HG02588 (cell line): Measurements from ENCODE around the gene PISD.
"Not testable (repeated sequence)": the region's sequence is repeated elsewhere in the genome, so short reads cannot be mapped to it uniquely, and the experiment has no call there.

Experiments
- ATAC-seq: cut with Tn5 transposase; IDR thresholded peaks from one replicate; pipeline ENCODE4 v1.9.1; 2021; ENCODE audit warnings: mild to moderate bottlenecking, moderate library complexity; ENCODE audit not compliant: unreplicated experiment

The PISD gene

DNA sequence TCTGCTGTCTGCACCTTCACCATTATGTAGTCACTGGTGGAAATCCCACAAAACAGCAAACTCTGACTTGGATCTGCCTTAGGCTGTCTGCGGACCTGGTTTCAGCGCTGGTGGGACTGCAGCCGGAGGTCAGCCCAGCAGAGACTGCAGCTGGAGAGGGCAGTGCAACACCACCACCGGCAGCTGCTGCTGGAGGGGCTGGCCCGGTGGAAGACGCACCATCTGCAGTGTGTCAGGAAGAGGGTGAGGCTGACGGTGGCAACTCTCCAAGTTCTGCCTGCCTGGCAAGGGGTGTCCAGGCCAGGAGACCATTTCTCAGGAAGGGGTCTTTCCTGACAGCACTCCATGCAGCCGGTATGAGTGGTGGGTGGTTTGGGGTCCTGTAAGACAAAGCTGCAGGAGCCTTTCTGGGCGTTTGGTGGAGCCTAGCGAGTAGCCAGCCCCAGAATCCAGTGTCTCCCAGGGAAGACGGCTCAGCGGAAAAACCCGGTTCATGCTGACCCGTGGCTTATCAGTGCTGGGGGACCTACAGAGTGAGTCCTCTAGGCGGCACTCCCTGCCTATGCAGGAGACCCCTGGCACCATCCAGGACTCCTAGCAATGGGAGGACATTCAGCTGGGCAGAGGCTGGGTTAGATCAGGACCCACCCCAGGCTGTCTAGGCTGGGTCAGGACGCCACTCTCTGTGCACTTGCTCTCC is 50.8 kb downstream of the PISD start:
- ATAC-seq, result no peak

DNA sequence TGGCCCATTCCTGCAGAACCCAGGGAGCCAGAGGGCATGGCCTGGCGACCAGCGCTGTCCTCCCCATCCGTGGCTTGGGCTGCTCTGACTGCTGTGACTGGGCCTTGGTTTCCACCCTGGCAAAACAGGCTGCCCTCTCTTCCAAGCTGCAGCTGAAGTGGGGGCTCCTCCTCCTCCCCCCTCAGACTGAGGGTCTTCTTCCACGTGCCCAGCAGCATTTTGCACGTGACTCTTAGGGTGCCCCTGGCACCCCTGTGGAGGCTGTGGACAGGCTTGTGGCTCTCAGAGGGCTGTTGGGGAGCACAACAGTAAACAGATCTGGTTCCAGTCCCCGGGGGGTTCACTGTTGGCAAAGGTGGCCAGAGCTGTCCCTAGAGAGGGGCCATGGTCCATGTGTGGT is 51.4 kb downstream of the PISD start:
- no peak for ATAC-seq

DNA sequence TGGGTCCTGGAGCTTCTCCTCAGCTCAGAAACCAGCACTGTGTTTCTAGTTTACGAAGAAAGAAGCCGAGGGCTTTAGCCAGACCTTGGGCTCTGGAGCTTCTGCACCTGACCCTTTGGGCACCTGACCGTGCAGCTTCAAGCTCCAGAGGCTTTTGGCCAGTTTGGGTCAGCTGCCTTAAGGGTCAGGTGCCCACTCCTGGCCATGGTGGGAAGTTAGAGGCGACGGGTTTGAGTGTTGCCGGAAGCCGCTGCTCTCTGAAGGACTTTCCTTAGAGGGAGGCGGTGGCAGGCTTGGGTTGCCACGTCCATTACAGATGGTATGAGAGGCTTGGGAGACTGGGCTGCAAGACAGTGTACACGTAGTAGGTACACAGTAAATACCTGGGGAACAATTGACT is 52.3 kb downstream of the PISD start:
- ATAC-seq, result no peak

DNA sequence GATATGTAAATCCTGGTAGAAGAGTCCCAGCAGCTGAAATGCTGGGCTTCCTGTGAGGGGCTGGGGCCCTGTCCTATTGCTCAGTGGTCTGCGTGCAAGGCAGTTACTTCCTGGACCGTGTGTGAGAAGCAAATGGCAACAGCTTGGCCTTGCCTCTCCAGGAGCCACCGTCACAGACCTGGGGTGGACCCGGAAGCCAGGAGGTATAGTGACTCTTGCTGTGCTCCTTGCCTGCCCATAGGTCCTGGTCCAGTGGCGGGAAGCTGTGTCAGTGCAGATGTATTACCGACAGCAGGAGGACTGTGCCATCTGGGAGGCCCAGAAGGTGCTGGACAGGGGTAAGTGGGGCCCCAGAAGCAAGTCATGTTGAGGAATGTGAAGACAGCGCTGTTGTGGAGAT is 54.3 kb downstream of the PISD start:
- no peak for ATAC-seq

DNA sequence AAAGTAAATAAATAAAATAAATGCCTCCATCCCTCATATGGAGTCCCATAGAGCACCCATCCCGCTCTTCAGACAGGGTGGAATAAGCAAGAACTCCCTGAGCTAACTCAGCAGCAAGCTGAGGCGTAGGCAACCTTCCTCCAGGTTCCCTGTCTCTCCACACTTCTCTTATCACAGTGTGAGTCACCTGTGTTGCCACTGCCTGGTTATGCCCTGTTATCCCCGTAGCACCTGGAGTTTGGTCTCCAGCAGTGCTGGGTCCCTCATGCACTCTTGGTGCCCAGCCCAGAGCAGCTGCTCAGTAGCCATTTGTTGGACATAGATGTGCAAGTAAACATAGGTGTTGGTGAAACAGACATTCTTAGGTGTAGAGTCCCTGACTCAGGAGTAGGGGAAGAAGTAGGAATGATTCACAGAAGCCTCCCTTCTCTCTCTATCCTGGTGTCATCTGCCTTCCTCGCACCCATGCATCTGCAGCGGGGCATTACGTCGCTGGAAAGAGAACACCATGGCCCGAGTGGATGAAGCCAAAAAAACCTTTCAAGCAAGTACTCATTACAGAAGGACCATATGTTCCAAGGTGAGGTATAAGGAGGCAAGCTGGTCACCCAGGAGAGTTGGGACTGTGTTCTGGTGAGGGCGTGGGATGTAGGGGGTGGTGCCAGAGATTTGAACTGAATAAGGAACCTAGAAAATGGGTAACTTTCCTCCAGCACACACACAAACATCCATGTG is 56.0 kb downstream of the PISD start:
- ATAC-seq, result no peak

DNA sequence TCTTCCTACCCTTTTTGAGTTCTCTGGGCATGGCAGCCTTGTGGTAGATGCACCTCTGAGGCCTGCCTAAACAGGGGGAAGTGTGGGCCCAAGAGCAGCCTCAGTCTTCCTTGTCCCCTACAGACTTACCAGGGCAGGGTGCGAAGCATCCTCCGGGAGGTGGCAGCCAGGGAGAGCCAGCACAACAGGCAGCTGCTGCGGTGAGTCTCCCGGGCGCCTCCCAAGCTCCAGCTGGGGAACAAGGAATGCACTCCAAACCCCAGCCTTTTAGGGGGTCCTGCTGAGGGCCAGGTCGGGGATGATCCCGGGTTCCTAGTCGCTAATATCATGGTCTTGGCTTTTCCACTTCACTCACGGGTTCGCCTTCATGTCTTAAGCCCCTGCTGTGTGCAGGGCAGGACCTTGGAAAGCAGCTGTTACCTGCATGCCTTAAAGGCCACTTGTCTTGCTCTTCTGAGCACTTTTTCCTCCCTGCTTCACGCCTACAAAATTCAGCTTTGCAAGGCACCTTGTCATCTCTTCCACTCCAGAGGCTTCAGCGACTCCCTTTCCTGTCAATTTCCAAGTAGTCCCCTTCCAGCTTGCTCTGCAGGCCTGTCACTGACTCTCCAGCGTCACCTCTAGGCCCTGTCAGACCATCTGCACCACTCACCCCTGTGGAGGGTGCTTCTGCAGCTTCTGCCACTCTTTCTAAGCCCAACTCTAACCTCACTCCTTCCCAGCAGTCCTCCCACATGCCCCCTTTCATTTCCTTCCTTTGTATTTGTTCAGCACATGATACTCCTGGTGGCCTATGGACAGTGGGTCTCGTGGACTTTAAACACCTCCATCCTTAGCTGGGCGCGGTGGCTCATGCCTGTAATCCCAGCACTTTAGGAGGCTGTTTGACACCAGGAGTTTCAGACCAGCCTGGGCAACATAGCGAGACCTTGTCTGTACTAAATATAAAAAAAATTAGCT is 57.0 kb downstream of the PISD start:
- ATAC-seq, result no peak

DNA sequence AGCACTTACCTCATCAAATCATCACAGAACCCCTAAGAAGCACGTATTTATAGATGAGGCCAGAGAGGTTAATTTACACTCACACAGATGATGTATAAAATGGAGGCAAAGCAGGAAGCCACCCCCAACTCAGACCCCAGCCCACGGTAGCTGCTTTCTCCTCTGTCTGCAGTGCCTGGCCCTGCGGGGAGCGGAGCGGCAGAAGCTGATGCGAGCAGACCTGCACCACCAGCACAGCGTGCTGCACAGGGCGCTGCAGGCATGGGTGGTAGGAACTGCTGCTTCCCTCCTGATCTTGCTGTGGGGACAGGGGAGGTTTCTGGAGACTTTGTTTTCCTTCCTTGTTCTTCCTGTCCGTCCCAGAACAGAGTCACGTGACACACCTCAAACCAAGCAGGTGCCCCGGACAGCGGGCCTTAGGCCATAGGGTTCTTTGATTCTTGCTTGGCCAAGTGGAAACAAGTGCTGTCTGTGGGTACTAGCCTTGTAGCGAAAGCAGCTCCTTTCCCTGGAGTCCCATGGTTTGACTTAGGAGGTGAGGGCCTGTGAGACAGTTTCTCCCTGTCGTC is 57.8 kb downstream of the PISD start:
- no peak for ATAC-seq

DNA sequence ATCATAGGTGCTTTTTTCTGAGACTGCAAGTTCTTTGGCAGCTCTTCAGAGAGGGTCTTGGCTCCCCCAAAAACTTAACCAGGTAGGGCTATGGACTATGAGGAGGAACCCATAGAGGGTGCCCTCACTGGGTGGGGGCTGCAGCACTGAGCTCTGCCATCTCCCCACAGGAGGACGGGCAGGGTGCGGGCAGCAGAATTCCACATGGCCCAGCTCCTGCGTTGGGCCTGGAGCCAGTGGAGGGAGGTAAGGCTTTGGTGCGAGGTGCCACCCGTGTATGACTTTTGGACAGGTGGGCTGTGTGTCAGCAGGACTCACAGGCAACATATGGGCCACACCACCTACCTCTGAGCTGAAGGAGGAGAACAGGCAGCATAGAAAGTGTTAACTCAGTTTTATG is 58.4 kb downstream of the PISD start:
- ATAC-seq, result no peak

DNA sequence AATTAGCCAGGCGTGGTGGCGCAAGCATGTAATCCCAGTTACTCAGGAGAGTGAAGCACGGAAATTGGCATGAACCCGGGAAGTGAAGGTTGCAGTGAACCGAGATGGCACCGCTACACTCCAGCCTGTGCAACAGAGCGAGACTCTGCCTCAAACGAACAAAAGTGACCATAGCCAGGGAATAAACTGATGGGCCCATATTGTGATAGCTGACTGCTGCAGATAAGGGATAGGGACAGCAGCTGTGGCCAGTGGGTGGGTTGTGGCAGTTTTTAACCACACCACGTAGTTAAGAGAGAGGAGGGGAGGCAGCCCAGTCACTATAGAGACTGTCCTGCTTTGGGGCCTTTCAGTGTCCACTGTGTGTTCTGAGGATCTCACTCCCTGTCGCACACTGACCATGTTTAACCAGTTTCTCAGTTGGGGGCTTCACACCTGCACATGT is 58.9 kb downstream of the PISD start:
- ATAC-seq, result no peak

DNA sequence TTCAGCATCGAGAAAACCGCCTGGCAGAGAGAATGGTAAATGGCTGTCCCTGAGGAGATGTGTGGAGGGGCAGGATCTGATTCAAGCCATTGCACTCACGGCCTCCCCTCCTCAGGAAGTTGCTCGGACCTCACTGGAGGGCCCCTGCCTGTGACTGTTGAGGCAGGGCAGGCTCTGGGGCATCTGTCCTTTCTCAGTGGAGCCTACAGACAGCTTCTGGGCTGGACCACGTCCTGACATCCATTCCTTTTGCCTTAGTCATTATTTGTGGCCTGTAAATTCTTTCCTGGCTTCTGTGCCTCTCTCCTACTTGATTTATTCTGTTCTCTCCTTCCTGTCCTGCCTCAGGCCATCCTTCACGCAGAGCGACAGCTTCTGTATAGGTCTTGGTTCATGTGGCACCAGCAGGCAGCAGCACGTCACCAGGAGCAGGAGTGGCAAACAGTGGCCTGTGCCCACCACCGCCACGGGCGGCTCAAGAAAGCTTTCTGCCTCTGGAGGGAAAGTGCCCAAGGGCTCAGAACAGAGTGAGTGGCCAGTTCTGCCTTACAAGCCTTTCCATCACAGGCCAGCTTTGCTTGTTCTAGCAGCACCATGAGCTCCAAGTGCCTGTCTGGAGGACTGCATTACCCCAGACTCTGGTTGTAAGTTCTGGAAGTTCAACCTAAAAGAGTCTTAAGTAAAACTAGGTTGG is 59.6 kb downstream of the PISD start:
- ATAC-seq, result no peak

DNA sequence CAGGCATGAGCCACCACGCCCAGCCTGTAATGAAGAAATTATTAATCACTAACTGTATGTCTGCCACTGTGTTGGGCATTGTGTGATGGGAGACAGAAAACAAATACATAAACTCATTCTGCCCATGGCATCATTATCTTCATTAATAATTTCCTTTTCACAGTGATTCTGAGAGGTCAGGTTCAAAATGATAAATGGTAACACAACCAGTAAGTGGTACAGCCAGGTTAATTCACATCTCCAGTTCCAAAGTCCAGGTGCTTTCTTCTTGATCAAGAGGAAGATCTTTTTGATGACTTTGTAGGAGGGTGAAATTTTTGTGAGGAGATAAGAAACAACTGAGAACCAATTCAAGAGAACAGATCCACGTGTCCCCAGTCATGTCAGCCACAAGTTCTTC is 66.7 kb downstream of the PISD start:
- ATAC-seq, result no peak

DNA sequence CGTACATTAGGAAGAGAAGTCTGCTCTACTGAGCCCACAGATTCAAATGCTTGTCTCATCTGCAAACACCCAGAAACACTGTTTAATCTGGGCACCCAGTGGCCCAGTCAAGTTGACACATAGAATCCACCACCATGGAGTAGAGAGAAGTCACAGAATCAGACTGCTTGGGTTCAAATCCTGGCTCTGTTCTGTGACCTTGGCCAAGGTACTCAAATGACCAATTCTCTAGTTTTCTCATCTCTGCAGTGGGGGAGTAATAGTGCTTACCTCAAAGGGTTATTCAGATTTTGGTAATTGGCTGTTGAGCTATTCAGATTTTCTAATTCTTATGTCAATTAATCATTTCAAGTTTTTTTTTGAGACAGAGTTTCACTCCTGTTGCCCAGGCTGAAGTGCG is 71.9 kb downstream of the PISD start:
- not testable (repeated sequence) for ATAC-seq

DNA sequence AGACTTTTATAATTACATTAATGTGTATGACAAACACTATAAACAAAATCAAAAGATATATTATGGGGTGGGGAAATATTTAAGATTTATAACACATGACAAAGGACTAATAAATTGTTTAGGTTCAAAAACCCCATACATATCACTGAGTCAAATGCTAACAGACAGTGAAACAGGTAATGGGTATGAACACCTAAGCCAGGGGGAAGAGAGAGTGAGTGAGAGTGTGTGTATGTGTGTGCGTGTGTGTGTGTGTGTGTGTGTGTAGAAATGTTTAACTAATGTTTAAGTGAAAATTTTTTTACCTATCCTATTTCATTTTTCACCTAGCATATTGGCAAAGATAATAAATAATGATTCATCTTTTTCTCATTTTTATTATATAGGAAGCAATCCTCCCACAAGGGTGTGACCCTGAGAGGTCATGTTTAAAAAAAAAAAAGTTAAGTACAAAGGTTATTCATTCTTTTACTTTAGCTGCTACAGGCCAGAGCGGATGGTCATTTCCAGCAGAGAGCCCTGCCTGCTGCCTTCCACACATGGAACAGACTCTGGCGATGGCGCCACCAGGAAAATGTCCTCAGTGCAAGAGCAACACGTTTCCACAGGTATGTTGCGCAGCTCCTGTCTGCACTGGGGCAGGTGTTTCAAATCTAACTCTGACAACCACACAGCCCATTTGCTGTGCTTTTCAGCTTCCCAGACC is 72.9 kb downstream of the PISD start:
- ATAC-seq, result no peak

DNA sequence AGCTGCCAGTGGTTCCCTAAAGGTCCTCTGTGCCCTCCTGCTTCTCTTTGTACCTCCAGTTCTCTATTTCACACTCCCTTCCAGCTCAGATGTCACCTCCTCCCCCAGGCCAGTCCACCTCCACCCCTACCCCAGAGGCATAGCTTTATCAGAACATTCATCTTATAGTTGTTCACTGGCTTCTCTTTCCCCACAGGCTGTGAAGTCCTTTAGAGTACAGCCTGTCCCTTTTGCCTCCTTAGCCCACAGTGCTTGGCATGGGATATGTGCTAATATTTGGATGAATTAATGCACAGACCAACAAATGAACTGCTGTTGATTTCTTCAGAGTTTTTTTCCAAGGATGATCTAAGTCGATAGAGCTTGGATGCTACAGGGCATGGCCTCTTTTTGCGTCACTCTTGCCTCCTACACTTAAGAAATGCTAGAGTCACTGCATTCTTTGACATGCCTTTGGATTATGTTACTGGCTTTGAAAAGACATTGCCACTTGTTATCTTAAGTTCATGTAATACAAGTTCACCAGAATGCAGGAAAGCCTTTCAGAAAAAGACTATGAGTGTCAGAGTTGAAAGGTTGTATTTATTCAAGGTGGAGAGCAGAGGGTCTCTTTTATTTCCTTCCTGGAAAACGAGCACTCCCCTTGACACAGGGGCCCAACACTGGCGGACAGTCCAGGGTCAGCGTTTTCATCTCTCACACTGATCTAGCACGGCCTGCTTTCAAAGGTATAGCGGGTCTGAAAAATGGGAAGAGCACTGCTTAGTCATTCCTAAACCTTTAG is 75.7 kb downstream of the PISD start:
- no peak for ATAC-seq

DNA sequence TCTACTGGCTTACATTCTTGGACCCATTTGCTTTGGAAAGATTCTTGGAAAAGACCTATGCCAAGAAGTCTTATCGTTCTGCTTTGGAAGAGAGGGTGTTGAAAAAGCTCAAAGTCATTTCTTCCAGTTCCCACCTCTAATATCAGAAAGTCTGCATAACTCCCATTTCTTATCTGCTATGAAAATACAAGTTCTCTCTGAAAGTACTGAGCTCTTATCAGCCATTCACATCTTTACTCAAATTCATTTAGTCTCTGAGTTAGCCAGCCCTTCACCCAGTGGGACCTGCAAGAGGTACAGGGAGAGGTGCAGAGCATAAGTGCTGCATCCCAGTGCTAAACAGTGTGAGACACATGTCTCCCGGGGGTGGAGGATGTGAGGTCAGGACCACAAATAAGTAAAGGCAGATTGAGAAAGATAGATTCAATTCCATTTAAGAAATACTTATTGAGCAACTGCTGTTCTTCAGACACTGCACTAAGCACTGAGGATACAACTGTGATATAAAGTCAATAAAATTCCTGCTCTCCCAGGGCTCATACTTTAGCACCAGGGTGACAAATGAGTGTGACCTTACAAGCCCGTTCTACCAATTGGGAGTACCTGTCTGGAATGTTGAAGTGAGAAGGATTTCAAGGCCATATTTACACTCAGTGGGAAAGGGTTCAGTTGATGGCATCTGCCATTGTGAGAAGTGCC is 76.7 kb downstream of the PISD start:
- no peak for ATAC-seq

DNA sequence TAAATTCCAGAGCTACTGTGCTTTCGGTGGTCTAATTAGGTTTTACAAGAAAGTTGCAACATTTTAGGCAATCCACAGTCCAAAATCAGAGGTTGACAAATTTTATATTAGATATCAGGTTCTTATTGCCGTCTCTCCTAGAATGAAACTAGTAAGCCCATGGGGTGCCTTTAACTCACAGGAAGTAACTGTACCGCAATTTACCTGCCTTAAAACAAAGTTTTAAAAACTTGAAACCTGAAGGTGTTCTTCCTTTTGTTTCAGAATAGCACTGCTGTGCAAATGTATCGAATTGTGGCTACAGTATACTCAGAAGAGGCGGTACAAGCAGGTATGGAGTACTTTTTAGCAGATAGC is 77.2 kb downstream of the PISD start:
- no peak for ATAC-seq

DNA sequence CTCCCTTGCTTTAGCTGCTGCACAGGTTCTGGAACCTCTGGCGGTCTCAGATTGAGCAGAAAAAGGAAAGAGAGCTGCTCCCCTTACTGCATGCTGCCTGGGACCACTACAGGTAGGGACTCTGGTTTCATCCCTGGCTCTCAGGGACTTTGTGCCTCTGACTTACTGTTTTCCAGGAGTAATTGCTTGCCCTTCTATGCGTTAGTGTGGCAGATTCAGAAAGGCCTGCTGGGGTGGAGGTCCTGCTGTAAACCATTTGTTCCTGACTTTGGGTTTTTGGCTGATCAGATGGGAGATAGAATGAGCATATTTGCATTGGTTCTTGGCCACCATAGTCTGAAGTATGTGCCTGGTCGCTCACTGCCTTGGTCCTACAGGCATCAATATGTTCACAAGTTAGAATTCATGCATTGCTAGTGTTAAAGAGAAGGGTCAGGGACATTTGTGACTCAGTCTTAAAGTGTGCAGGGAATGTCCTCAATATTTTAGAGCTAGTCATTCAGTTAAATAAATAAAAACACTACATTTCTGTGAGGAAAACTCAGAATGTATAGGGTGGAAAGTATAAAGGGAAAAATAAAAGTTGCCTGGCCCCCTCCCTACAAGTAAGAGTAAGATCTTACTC is 78.0 kb downstream of the PISD start:
- no peak for ATAC-seq

DNA sequence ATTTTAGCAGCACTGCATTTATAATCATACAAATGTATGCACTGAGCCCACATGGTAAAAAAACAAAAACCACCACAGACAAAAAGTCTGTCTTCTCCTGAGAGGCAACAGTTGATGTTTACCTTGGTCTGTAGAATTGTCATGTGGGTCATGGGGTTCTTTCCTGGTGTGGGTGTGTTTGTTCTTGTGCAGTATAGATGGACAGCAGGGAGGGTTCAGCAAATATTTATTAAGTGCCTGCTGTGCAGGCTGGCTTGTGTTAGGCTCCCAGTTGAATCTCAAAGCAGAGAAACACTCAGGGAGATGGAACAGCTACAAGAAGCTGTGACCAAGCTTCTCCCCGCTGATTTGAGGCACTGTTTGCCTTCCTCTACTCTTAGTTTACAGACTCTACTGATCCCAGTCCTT is 82.2 kb downstream of the PISD start:
- ATAC-seq, result no peak
